ENCODE data around the gene ZNF12.

The ZNF12 gene

GRCh38 chr7:6653071-6654003 lies 53.4 kb downstream of the ZNF12 start:
- Histone ChIP-seq H3K27ac (ENCODE audit: low read depth, low read length) (no peak overlapping the region), H3K4me3 (ENCODE audit: low read length) (no peak overlapping the region), H3K4me1 (ENCODE audit: insufficient read depth, low read length) (no peaks in the 10 kb centered on the region), H3K9ac (ENCODE audit: low read depth, low read length) (no peak overlapping the region), H3K27me3 (ENCODE audit: insufficient read depth, low read length) (no peaks in the 10 kb centered on the region), H3K36me3 (ENCODE audit: insufficient read depth, low read length) (peaks cover 13% of the 10 kb centered on the region; the same call in 1 of the 2 replicates), H3K9me3 (ENCODE audit: insufficient read depth, low read depth, low read length) (no peaks in the 10 kb centered on the region)
- WGBS, result 98% methylated on average over 146 of the region's 146 CpGs

DNA sequence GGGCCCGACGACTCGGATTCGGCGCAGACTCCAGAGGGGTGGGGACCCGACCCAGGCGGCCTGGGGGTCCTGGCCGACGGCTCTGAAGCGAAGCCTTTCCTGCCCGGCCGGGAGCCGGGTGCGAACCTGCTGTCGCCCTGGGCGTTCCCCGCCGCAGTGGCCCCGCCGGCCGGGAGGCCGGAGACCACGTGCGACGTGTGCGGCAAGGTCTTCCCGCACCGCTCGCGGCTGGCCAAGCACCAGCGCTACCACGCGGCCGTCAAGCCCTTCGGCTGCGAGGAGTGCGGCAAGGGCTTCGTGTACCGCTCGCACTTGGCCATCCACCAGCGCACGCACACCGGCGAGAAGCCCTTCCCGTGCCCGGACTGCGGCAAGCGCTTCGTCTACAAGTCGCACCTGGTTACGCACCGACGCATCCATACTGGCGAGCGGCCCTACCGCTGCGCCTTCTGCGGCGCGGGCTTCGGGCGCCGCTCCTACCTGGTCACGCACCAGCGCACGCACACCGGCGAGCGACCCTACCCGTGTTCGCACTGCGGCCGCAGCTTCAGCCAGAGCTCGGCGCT lies 54.2 kb downstream of the ZNF12 start:
- no peaks in the 10 kb centered on the region for H3K4me1 ChIP-seq (ENCODE audit: insufficient read depth, low read length)
- no peak overlapping the region for H3K27ac ChIP-seq (ENCODE audit: low read depth, low read length)
- no peaks in the 10 kb centered on the region for H3K27me3 ChIP-seq (ENCODE audit: insufficient read depth, low read length)
- H3K36me3 ChIP-seq (ENCODE audit: insufficient read depth, low read length), result peaks cover 13% of the 10 kb centered on the region; the same call in 1 of the 2 replicates
- H3K9ac ChIP-seq (ENCODE audit: low read depth, low read length), result no peak overlapping the region
- 97% methylated on average over 75 of the region's 75 CpGs for WGBS
- H3K4me3 ChIP-seq (ENCODE audit: low read length), result no peak overlapping the region
- H3K9me3 ChIP-seq (ENCODE audit: insufficient read depth, low read depth, low read length), result no peaks in the 10 kb centered on the region

- Histone ChIP-seq H3K4me1 (ENCODE audit: insufficient read depth, low read length) (no peaks in the 10 kb centered on the region), H3K27ac (ENCODE audit: low read depth, low read length) (no peak overlapping the region), H3K36me3 (ENCODE audit: insufficient read depth, low read length) (peaks cover 13% of the 10 kb centered on the region; the same call in 1 of the 2 replicates), H3K4me3 (ENCODE audit: low read length) (no peak overlapping the region), H3K27me3 (ENCODE audit: insufficient read depth, low read length) (no peaks in the 10 kb centered on the region), H3K9me3 (ENCODE audit: insufficient read depth, low read depth, low read length) (no peaks in the 10 kb centered on the region), H3K9ac (ENCODE audit: low read depth, low read length) (no peak overlapping the region)
- 96% methylated on average over 32 of the region's 32 CpGs for WGBS
Observed at GRCh38 chr7:6651851-6652445, 54.8 kb downstream of the ZNF12 start.

GRCh38 chr7:6650521-6651011 lies 56.2 kb downstream of the ZNF12 start:
- Histone ChIP-seq H3K36me3 (ENCODE audit: insufficient read depth, low read length) (peaks cover 13% of the 10 kb centered on the region; the same call in 1 of the 2 replicates), H3K9me3 (ENCODE audit: insufficient read depth, low read depth, low read length) (no peaks in the 10 kb centered on the region)
- WGBS, result 95% methylated on average over 12 of the region's 12 CpGs

DNA sequence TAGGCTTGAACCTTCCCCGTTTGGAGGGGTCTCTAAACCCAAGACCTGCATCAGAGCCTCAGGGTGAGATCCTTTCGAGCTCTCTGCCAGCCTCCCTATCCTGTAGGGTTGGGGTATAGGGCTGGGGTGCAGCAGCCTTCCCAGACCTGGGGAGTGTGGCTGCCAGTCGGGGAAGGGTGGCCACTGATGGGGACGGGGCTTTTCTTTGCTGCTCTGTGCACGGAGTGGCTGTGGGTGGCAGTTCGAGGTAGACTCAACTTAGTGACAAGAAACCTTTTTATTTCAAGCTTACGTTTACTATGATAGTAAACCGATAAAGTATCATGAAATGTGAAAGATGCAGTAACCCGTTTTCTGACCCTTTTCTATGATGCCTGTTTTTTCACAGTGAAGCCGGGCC lies 56.7 kb downstream of the ZNF12 start:
- Histone ChIP-seq H3K9ac (ENCODE audit: low read depth, low read length) (no peak overlapping the region), H3K4me1 (ENCODE audit: insufficient read depth, low read length) (no peaks in the 10 kb centered on the region), H3K9me3 (ENCODE audit: insufficient read depth, low read depth, low read length) (no peaks in the 10 kb centered on the region), H3K4me3 (ENCODE audit: low read length) (no peak overlapping the region), H3K27me3 (ENCODE audit: insufficient read depth, low read length) (no peaks in the 10 kb centered on the region), H3K27ac (ENCODE audit: low read depth, low read length) (no peak overlapping the region), H3K36me3 (ENCODE audit: insufficient read depth, low read length) (peaks cover 15% of the 10 kb centered on the region; the same call in 1 of the 2 replicates)
- 93% methylated on average over 10 of the region's 10 CpGs for WGBS

More at GRCh38 chr7:6650521-6651011, 56.2 kb downstream of the ZNF12 start:
- no peak overlapping the region for H3K9ac ChIP-seq (ENCODE audit: low read depth, low read length)
- H3K27me3 ChIP-seq (ENCODE audit: insufficient read depth, low read length), result no peaks in the 10 kb centered on the region
- H3K4me1 ChIP-seq (ENCODE audit: insufficient read depth, low read length), result no peaks in the 10 kb centered on the region
- H3K4me3 ChIP-seq (ENCODE audit: low read length), result no peak overlapping the region
- no peak overlapping the region for H3K27ac ChIP-seq (ENCODE audit: low read depth, low read length)

GRCh38 chr7:6649241-6649961 lies 57.3 kb downstream of the ZNF12 start:
- Histone ChIP-seq H3K27ac (ENCODE audit: low read depth, low read length) (no peak overlapping the region), H3K36me3 (ENCODE audit: insufficient read depth, low read length) (peaks cover 22% of the 10 kb centered on the region), H3K9ac (ENCODE audit: low read depth, low read length) (no peak overlapping the region), H3K27me3 (ENCODE audit: insufficient read depth, low read length) (no peaks in the 10 kb centered on the region), H3K4me1 (ENCODE audit: insufficient read depth, low read length) (no peaks in the 10 kb centered on the region), H3K4me3 (ENCODE audit: low read length) (no peak overlapping the region), H3K9me3 (ENCODE audit: insufficient read depth, low read depth, low read length) (no peaks in the 10 kb centered on the region)
- WGBS, result 90% methylated on average over 13 of the region's 13 CpGs

- H3K4me3 ChIP-seq (ENCODE audit: low read length), result no peak overlapping the region
- H3K36me3 ChIP-seq (ENCODE audit: insufficient read depth, low read length), result peaks cover 24% of the 10 kb centered on the region
- no peaks in the 10 kb centered on the region for H3K9me3 ChIP-seq (ENCODE audit: insufficient read depth, low read depth, low read length)
- H3K27ac ChIP-seq (ENCODE audit: low read depth, low read length), result no peak overlapping the region
- WGBS, result 95% methylated on average over 4 of the region's 5 CpGs
- no peaks in the 10 kb centered on the region for H3K4me1 ChIP-seq (ENCODE audit: insufficient read depth, low read length)
- H3K27me3 ChIP-seq (ENCODE audit: insufficient read depth, low read length), result no peaks in the 10 kb centered on the region
- H3K9ac ChIP-seq (ENCODE audit: low read depth, low read length), result no peak overlapping the region
Observed at GRCh38 chr7:6648815-6649104, 58.0 kb downstream of the ZNF12 start.

DNA sequence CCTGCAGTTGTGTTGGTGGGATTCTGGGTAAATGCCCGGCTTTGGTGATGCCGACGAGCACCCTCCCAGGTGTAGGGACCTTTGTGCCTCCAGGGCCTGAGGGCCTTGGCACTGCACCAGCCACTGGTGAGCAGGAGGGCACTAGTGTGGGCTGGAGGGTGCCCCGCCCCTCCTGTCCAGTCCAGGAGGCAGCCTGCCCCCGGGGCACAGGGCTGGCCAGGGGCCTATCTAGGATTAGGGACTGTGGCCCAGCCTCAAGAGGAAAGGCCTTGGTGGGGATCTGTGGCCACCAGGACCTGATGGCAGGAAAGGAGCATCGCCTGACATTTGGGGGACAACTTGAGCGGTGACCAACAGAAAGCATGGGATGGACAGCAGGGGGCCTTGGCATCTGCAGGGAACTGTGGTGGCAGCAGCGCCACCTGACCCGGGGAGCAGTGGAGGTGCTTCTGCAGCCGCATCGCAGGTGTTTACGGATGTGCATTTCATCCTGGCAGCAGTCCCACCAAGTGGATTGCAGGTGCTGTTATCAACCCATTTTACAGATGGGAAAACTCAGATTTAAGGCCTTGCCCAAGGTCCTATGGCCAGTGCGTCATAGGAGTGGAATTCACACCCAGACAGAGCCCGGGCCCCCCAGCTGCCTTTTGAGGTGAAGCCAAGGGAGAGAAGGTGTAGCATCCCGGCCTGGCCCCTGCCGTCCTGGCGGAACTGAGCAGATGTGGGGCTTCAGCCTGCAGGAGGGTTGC lies 58.5 kb downstream of the ZNF12 start:
- Histone ChIP-seq H3K9me3 (ENCODE audit: insufficient read depth, low read depth, low read length) (no peaks in the 10 kb centered on the region), H3K4me3 (ENCODE audit: low read length) (no peak overlapping the region), H3K9ac (ENCODE audit: low read depth, low read length) (no peak overlapping the region), H3K36me3 (ENCODE audit: insufficient read depth, low read length) (peaks cover 30% of the 10 kb centered on the region), H3K27me3 (ENCODE audit: insufficient read depth, low read length) (no peaks in the 10 kb centered on the region), H3K4me1 (ENCODE audit: insufficient read depth, low read length) (no peaks in the 10 kb centered on the region), H3K27ac (ENCODE audit: low read depth, low read length) (no peak overlapping the region)
- 95% methylated on average over 17 of the region's 17 CpGs for WGBS

DNA sequence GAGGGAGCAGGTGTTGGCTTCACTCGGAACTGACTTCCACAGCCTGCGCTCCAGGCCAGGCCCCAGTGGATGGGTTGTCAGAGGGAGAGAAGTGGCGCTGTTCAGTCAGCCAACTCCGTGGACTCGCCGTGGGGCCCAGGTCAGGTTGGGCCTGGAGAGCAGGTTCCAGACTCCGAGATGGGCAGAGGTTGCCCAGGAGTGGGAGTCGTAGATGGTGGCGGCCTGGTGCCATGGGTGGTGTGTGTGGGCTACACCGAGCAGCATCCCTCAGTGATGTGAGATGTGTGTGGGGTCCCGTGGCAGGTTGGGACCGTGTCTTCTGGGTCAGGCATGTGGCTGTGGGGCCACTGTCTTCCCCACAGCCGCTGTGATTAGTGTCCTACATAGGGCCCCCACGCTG lies 59.2 kb downstream of the ZNF12 start:
- peaks cover 30% of the 10 kb centered on the region for H3K36me3 ChIP-seq (ENCODE audit: insufficient read depth, low read length)
- WGBS, result 94% methylated on average over 14 of the region's 14 CpGs
- H3K4me3 ChIP-seq (ENCODE audit: low read length), result no peak overlapping the region
- H3K27me3 ChIP-seq (ENCODE audit: insufficient read depth, low read length), result no peaks in the 10 kb centered on the region
- no peak overlapping the region for H3K27ac ChIP-seq (ENCODE audit: low read depth, low read length)
- no peaks in the 10 kb centered on the region for H3K9me3 ChIP-seq (ENCODE audit: insufficient read depth, low read depth, low read length)
- no peak overlapping the region for H3K9ac ChIP-seq (ENCODE audit: low read depth, low read length)
- no peaks in the 10 kb centered on the region for H3K4me1 ChIP-seq (ENCODE audit: insufficient read depth, low read length)

DNA sequence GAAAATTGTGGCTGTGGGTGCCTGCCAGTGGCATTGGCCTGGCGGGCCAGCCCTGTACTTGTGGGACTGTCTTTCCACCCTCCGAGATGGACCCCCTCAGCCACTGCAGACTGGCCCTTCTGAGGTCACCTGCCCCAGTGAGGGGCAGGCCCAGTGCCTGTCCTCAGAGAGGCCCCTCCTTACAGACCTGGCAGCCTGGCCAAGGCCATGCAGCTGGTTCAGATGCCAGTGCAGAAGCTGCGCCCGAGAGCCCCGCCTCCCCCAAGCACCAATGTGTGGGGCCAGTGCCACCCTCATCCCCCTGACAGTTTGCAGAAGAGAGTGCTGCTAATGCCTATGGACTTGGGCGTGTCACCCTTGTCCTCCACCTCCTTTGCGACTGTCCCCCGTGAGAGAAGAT lies 59.7 kb downstream of the ZNF12 start:
- Histone ChIP-seq H3K4me3 (ENCODE audit: low read length) (no peak overlapping the region), H3K36me3 (ENCODE audit: insufficient read depth, low read length) (peaks cover 26% of the 10 kb centered on the region), H3K9ac (ENCODE audit: low read depth, low read length) (no peak overlapping the region), H3K4me1 (ENCODE audit: insufficient read depth, low read length) (no peaks in the 10 kb centered on the region), H3K27ac (ENCODE audit: low read depth, low read length) (no peak overlapping the region), H3K27me3 (ENCODE audit: insufficient read depth, low read length) (no peaks in the 10 kb centered on the region), H3K9me3 (ENCODE audit: insufficient read depth, low read depth, low read length) (no peaks in the 10 kb centered on the region)
- 94% methylated on average over 8 of the region's 8 CpGs for WGBS
